ENCODE data around the gene LEUTX. TPM values are rescaled to one million over a fixed set of nuclear protein-coding genes. Genes with fewer than 3 reads are reported as not detected.
A peak's percentile ranks its signal among the peaks of the same experiment; 100 is the strongest.

LEUTX gene
- total RNA-seq, 2 donors from 2014 or later: not detected

- Histone ChIP-seq H3K9me3 (ENCODE audit: control insufficient read depth, low read length) (no peaks in the 10 kb centered on the region), H3K9ac (ENCODE audit: extremely low read depth, low read length, poor library complexity, severe bottlenecking) (no peak overlapping the region), H3K27ac (ENCODE audit: low read depth, low read length) (peak overlapping the region; percentile 67), H3K36me3 (ENCODE audit: control insufficient read depth, insufficient read depth, low read length) (no peaks in the 10 kb centered on the region), H3K27me3 (ENCODE audit: control insufficient read depth, insufficient read depth, low read length, poor library complexity, severe bottlenecking) (peaks cover 25% of the 10 kb centered on the region), H3K4me1 (ENCODE audit: control insufficient read depth, insufficient read depth, low read length) (no peaks in the 10 kb centered on the region), H3K4me3 (ENCODE audit: low read length) (no peak overlapping the region)
- peaks cover 4% of the 10 kb centered on the region for H3K27me3 Mint-ChIP-seq (ENCODE audit: insufficient read depth)
- 88 to 89% methylated on average over 1 of the region's 1 CpG for WGBS, 2 experiments (ENCODE audit: insufficient coverage in 1 of 2, insufficient read length in 1 of 2)
- H3K4me3 Mint-ChIP-seq: no peak overlapping the region
- no peak for TF ChIP-seq CTCF (conservative IDR thresholded peaks at IDR 0.05)
- H3K27ac Mint-ChIP-seq: no peak overlapping the region
- DNase-seq: no peak
- no peaks in the 10 kb centered on the region for H3K36me3 Mint-ChIP-seq (ENCODE audit: low read depth)
- H3K4me1 Mint-ChIP-seq: no peaks in the 10 kb centered on the region
- no peaks in the 10 kb centered on the region for H3K9me3 Mint-ChIP-seq
Measured at GRCh38 chr19:39740395-39740794, 38.3 kb upstream of the LEUTX start.

- H3K4me3 Mint-ChIP-seq: no peak overlapping the region
- H3K36me3 Mint-ChIP-seq (ENCODE audit: low read depth): no peaks in the 10 kb centered on the region
- no peak overlapping the region for H3K27ac Mint-ChIP-seq
- peaks cover 22% of the 10 kb centered on the region for H3K27me3 ChIP-seq (ENCODE audit: control insufficient read depth, insufficient read depth, low read length, poor library complexity, severe bottlenecking)
- H3K9me3 Mint-ChIP-seq: no peaks in the 10 kb centered on the region
- peaks cover 8% of the 10 kb centered on the region for H3K27me3 Mint-ChIP-seq (ENCODE audit: insufficient read depth)
- 70 to 87% methylated on average over 3 of the region's 3 CpGs for WGBS, 2 experiments (ENCODE audit: insufficient coverage in 1 of 2, insufficient read length in 1 of 2)
- no peak for TF ChIP-seq CTCF (conservative IDR thresholded peaks at IDR 0.05)
- H3K9me3 ChIP-seq (ENCODE audit: control insufficient read depth, low read length): no peaks in the 10 kb centered on the region
- H3K36me3 ChIP-seq (ENCODE audit: control insufficient read depth, insufficient read depth, low read length): no peaks in the 10 kb centered on the region
- no peak for DNase-seq
- H3K4me3 ChIP-seq (ENCODE audit: low read length): no peak overlapping the region
- no peak overlapping the region for H3K27ac ChIP-seq (ENCODE audit: low read depth, low read length)
- no peaks in the 10 kb centered on the region for H3K4me1 Mint-ChIP-seq
- H3K4me1 ChIP-seq (ENCODE audit: control insufficient read depth, insufficient read depth, low read length): no peaks in the 10 kb centered on the region
- H3K9ac ChIP-seq (ENCODE audit: extremely low read depth, low read length, poor library complexity, severe bottlenecking): no peak overlapping the region
Measured at GRCh38 chr19:39745643-39746042, 33.0 kb upstream of the LEUTX start.

- Histone ChIP-seq H3K4me1 (ENCODE audit: control insufficient read depth, insufficient read depth, low read length) (no peaks in the 10 kb centered on the region), H3K9me3 (ENCODE audit: control insufficient read depth, low read length) (no peaks in the 10 kb centered on the region), H3K9ac (ENCODE audit: extremely low read depth, low read length, poor library complexity, severe bottlenecking) (no peak overlapping the region), H3K36me3 (ENCODE audit: control insufficient read depth, insufficient read depth, low read length) (no peaks in the 10 kb centered on the region), H3K27me3 (ENCODE audit: control insufficient read depth, insufficient read depth, low read length, poor library complexity, severe bottlenecking) (peaks cover 22% of the 10 kb centered on the region), H3K4me3 (ENCODE audit: low read length) (no peak overlapping the region), H3K27ac (ENCODE audit: low read depth, low read length) (no peak overlapping the region)
- peaks cover 8% of the 10 kb centered on the region for H3K27me3 Mint-ChIP-seq (ENCODE audit: insufficient read depth)
- H3K36me3 Mint-ChIP-seq (ENCODE audit: low read depth): no peaks in the 10 kb centered on the region
- H3K27ac Mint-ChIP-seq: no peak overlapping the region
- no peak overlapping the region for H3K4me3 Mint-ChIP-seq
- H3K4me1 Mint-ChIP-seq: no peaks in the 10 kb centered on the region
- H3K9me3 Mint-ChIP-seq: no peaks in the 10 kb centered on the region
- WGBS, 2 experiments (ENCODE audit: insufficient coverage in 1 of 2, insufficient read length in 1 of 2): 79 to 85% methylated on average over 2 to 4 of the region's 4 CpGs
- peak; percentile 63 for DNase-seq
- peak; percentile 56 for TF ChIP-seq CTCF (conservative IDR thresholded peaks at IDR 0.05)
Measured at GRCh38 chr19:39746836-39747529, 31.7 kb upstream of the LEUTX start.

Data from endodermal cell (in vitro differentiated cells).